Activated CD4-positive, CD25-positive, alpha-beta regulatory T cell treated with anti-CD3 and anti-CD28 coated beads, Interleukin-2, amount 50 U/mL, for 72 hours (primary cell): ENCODE results near the gene RECQL5.

Experiments used
- DNase-seq: peaks from one replicate; pipeline ENCODE4 v3.0.0; 2021

Gene RECQL5

GRCh38 chr17:75632428-75632827 is 34.5 kb downstream of the RECQL5 start:
- no peak for DNase-seq

GRCh38 chr17:75631353-75631752 is 35.6 kb downstream of the RECQL5 start:
- DNase-seq, result no peak

GRCh38 chr17:75630071-75630917 is 36.7 kb downstream of the RECQL5 start:
- no peak for DNase-seq

- DNase-seq, result no peak
These were observed 37.8 kb downstream of the RECQL5 start for GRCh38 chr17:75629157-75629556.

GRCh38 chr17:75628425-75628824 is 38.5 kb downstream of the RECQL5 start:
- DNase-seq, result no peak

- no peak for DNase-seq
These were observed 39.9 kb downstream of the RECQL5 start for GRCh38 chr17:75627094-75627493.

GRCh38 chr17:75626496-75627038 is 40.4 kb downstream of the RECQL5 start:
- no peak for DNase-seq

- DNase-seq, result no peak
These were observed 41.0 kb downstream of the RECQL5 start for GRCh38 chr17:75625813-75626486.

GRCh38 chr17:75624714-75625345 is 42.1 kb downstream of the RECQL5 start:
- DNase-seq, result no peak

GRCh38 chr17:75624021-75624420 is 42.9 kb downstream of the RECQL5 start:
- DNase-seq, result no peak

GRCh38 chr17:75623386-75623785 is 43.6 kb downstream of the RECQL5 start:
- no peak for DNase-seq

- DNase-seq, result no peak
These were observed 44.1 kb downstream of the RECQL5 start for GRCh38 chr17:75622771-75623273.

GRCh38 chr17:75622076-75622475 is 44.9 kb downstream of the RECQL5 start:
- DNase-seq, result no peak

- DNase-seq, result no peak
These were observed 45.5 kb downstream of the RECQL5 start for GRCh38 chr17:75621489-75621888.

GRCh38 chr17:75619506-75620431 is 47.2 kb downstream of the RECQL5 start:
- no peak for DNase-seq

- no peak for DNase-seq
These were observed 49.3 kb downstream of the RECQL5 start for GRCh38 chr17:75617675-75618074.

- no peak for DNase-seq
These were observed 49.7 kb downstream of the RECQL5 start for GRCh38 chr17:75617218-75617617.

- DNase-seq, result no peak
These were observed 50.3 kb downstream of the RECQL5 start for GRCh38 chr17:75616521-75617122.

GRCh38 chr17:75615301-75615700 is 51.7 kb downstream of the RECQL5 start:
- no peak for DNase-seq

- DNase-seq, result no peak
These were observed 52.2 kb downstream of the RECQL5 start for GRCh38 chr17:75614556-75615270.

GRCh38 chr17:75614006-75614405 is 52.9 kb downstream of the RECQL5 start:
- no peak for DNase-seq
